Astrocyte of the hippocampus (primary cell): Measurements from ENCODE around the gene SRGAP3.

ENCODE experiments used
- DNase-seq: peaks from one replicate; pipeline ENCODE4 v3.0.0; 2011; ENCODE audit warnings: low read depth, low spot score

The SRGAP3 gene

DNA sequence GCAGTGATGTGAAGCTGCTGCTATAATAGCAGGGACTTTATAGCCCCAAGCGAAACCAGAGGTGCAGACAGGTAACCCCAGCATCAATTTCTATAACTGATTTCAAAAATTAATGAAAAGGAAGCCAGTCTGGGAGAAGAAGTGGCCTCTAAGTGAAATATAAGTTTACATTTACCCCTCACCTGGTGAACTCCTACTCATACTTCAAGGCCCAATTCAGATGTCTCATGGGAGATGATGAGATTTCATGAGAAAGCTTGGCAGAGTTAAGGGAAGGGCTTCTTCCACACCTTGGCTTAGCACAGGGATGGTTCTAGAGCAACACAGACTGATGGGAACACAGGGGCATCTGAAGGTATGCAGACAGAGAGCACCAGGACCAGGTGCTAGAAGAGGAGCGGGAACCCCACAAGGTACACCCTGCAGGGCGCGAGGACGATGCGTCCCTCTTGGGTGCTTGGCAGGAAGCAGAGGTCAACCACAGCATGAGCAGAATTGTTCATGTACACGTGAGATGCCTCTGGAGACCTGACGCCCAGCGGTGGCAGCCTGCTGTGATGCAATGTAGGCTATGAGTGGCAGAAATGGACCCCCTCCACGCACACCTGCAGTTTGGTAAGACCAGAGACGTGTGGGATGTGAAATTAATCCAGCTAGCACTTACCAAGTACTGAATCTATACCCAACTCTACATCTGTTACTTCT is 102.9 kb downstream of the SRGAP3 start:
- DNase-seq, result no peak

DNA sequence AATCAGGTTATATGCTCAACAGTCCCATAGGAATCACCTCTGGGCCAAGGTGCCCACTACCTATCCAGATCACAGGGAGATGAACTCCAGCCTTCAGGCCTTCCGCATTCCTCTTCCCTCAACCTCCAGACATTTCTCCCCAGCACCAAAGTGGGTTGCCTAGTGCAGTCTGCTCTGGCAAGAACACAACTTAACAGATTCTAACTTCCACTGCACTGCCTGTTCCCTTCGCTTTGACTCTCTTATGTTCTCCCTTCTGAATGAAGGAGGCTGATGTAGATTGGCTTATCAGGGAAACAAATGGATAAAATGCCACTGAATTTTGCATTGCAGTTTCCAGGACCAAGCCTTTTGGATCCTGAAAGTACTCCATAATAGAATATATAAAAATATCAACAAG is 106.3 kb downstream of the SRGAP3 start:
- DNase-seq, result no peak

DNA sequence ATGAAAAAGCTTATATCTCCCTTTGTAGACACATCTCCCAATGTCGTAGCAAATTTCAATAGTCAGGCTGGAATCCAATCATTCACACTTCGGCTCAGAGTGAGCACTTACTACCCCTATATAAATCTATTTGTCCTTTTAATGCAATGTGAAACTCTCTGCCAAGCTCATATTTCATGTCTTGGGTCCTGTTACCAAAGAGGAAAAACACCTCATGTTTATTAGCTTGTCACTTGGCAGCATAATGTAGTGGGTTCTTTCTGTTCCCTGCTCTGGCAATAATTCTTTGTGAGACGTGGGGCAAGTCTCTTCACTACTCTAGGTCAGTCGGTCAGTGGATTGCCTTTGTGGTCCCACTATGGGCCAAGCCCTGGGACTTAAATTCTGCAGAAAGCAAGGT is 107.1 kb downstream of the SRGAP3 start:
- peak; percentile 50 for DNase-seq

DNA sequence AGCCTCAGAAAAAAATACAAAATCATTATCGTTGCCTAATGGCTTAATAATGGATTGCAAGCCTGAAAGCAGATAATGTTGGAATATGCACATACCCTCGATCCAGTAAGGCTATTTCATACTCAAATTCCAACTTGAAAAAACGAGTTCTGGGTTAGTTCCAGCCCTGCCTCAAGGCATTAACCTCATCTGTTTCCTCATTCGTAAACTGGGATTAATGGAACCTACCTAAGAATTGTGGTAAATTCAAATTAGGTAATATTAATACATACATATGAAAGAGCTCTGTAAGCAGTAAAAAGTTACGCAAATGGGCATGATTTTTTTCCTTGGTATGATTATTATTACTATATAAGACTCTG is 107.5 kb downstream of the SRGAP3 start:
- DNase-seq, result peak; percentile 22

DNA sequence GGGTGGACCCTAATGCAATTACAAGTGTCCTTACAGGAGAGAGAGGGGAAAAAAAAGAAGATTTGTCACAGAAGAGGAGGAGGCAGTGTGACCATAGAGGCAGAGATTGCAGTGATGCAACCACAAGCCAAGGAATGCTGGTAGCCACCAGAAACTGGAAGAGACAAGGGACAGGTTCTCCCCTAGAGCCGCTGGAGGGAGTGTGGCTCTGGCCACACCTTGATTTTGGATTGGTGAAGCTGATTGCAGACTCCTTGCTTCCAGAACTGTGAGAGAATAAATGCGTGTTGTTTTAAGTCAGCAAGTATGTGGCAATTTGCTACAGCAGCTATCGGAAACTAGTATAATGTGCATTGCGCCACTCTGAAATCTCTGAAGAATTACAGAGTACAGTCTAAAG is 110.1 kb downstream of the SRGAP3 start:
- DNase-seq, result no peak

DNA sequence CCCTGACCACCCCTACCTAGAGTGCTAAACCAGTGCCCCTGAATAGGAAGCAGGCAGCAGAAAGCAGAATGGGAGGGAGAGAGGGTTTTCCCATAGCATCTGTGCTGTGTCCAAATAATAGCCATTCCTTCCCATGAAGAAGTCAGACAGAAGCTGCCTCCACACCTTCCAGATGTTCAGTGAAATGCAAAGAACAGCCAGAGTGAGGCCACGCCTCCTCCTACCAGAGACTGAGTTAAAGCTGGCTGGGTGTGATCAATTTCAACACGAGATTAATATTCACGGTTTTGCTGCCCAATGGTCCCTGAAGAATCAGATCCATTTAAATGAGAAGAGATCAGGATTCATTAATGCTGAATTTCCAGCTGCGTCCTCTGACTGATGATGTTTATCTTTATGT is 111.8 kb downstream of the SRGAP3 start:
- no peak for DNase-seq

DNA sequence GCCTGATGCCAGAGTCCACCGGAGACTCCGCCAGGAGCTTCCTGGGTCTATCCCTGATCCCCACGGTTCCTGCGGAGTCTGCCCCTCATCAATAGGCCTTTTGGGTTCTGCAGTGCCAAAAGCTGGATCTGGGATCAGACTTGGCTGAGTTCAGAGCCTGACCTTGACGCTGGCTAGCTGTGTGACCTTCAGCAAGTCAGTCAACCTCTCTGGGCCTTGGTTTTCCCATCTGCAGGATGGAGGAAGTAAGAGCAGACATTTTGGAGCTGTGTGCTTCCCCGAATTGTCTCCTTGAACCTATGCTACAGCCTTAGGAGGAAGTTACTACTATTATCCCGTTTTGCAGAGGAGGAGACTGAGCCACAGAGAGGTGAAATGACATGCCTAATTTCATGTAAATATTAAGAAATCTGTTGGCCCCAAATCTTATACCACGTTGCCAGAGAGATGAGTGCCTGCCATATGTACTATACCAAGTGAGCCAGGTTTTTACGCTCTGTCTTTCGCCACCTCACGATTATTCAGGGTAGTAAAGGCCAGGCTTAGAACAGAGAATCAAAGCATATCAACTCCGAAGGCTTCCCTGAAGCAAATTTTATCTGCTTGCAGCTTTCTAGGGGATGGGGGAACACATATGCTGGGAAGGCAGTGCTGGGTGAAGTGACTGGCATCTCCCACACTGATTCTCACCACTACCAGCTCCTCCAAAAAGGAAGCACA is 112.5 kb downstream of the SRGAP3 start:
- DNase-seq, result no peak

DNA sequence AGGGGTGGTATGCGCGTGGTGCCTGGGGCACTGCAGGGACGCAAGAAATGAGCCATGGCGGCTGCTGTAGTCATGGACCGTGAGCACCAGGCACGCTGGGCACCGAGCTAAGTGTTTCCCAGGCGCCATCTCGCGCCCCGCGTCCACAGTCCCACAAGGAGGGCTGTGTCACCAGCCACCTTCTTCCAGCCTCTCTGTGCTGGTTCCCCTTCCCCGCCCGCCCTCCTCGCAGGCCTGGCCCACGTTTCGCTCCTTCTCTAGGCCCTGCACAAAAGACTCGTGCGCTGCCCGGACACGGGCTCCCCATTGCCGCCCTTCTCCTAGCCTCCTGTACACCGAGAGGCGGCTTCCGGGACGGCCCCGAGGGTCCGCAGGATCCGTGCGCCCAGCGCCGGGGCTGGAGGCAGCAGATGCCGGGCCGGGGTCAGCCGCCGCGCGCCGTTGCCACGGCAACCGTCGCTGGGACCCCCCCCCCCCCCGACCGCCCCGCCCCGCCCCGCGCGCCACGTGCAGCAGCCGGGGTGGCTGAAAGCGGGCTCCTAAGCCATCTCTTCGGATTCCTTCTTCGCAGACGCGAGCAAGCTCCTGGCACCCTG is 113.4 kb downstream of the SRGAP3 start:
- peak; percentile 48 for DNase-seq

DNA sequence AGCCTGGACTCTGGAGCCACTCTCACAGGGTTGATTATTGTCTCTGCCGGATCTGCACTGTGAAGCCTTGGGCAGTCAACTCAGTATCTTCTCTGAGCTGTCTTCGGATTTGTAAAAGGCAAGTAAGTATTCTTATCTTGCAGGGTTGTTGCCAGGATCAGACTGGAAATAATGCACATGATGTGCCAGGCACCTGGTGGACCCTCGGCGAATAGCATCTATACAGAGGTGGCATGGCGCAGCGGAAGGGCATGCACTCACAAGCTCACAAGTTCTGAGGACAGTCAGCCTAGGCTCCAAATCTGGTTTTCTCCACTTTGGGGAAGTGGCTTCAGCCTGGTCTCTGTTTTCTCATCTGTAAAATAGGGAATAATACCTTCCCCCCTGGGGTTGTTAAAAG is 113.9 kb downstream of the SRGAP3 start:
- DNase-seq, result no peak

DNA sequence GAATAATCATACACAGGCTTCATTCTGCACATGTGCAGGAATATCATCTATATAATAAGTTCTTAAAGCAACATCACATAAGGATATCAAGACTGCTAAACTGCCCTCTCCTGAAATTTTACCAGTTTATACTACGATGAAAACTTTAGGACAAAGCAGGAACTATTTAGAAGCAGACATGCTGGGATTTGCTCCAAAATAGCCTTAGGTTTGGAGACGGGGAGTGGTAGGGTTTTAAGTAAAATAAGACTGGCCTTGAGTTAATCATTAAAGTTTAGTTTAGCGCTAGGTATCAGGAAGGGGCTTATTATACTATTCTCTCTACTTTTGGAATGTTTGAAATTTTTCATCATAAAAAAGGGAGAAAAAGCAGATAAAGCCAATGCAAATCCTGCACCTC is 115.8 kb downstream of the SRGAP3 start:
- no peak for DNase-seq

DNA sequence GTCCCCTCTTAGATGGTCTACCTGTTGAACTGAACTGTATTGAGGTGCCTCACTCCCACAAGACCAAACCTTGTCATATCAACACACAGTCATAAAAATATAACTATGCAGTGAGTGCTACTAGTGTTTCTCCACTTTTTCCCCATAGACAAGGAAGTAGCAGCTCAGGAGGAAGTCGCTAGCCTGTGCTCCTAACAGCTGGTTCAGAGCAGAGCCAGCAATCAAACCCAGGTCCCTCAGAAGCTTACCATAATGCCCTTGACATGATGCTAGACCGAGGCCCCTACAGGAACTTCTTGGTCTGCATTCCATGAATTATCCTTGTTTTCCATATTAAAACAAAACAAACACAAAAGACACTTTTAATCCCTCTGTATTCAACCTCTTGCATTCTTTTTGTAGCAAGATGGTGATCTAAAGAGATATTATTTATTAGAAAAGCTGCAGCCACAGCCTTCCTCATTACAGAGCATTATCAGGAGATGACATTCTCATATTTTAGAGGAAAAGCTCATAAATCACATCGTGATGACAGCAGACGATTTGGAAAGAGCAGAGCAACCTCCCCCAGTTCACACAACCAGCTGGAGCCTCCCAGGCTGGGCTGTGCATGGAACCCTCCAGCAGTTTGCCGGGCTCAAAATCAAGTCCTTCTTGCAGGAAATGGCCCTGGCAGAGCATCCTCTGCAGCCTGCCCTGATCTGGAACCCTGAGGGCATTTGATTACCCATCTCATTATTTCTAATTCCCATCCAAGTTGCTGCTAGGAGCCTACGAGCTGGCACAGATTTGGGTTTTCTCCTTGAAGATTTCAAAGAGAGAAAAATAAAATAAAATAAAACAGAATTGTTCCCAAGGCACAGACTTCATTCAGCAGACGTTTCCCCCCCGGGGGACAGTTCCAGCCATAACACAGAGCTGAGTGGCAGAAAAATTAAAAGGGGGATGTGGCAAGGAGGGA is 118.8 kb downstream of the SRGAP3 start:
- no peak for DNase-seq

DNA sequence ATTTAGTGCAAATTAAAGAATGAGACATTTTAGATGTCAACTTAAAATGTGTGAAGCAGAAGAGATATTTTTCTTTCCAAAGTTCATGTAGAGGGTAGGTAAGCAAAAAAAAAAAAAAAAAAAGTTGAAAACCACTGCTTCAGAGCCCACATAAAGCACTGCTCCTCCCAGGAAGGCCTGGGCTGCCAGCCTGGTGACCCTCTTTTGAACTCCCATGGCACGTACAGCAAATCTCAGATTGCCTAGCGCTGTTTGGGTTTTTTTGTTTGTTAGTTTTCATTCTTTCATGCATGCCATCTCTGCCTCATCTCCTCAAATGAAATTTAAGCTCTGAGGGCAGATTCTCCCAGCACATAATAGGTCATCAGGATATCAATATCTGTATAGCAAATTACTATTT is 120.1 kb downstream of the SRGAP3 start:
- peak; percentile 84 for DNase-seq

DNA sequence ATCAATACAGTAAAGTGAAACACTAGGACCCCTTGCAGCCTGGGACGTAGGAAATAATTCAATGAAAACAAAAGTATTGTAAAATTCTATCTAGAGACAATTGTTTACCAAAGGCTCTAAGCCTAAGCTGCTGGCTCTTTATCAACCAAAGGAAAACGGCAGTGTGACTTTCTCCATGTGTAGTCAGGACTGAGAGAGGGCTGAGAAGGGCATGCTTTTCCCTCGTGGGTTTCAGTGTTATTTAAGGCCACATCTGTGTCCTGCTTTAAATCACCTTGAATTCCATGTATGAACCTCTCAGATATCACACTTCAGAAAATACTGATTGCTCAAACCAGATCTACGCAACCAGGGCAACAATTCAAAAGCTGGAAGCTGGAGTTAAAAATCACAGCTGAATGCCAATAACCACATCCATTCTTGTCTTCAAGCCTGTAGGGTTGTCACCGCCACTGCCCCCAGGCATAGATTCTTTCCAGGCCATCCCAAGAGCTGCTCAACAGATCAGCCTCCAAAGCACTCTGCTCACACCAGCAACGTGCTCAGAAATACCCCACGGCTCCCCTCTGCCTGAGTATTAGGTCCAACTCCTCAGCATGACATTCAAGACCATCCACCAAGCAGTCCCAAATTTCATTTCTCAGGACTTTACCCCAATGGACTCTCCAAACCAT is 124.0 kb downstream of the SRGAP3 start:
- no peak for DNase-seq

DNA sequence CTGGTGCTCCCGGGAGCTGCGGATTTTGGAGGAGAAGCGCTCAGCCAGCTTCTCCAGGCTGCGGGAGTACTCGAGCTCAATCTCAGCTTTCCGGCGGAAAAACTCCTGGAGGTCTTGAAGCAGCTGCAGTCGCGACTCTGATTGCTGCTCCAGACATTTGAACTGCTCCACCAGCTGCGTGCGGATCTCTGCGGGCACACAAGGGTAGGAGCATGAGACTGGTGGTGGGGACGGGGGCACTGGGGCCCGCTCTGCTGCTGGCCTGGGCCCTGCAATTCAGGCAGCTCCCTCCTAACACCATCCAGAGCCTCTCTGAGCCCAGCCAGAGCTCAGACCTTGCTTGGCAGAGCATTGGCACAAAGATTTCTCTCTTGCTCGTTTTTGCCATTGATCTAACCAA is 124.7 kb downstream of the SRGAP3 start:
- no peak for DNase-seq

DNA sequence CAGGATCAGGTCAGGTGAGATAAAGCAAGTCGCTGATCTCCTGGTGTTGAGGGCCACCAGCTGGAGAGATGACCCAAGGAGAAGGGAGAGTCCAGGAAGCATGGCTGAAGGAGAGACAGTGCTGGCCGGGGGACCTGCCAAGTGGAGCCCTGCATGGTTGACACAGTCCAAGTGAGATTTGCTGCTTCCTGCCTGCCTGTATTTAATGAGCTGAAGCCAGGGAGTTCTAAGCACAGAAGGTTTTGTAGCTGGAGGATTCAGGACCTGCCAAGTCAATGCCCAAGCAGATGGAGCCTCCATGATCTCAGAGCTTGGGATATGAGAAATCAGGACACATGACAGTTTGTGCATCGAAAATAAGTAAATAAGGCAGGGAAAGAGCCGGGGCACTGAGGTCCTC is 125.6 kb downstream of the SRGAP3 start:
- no peak for DNase-seq

DNA sequence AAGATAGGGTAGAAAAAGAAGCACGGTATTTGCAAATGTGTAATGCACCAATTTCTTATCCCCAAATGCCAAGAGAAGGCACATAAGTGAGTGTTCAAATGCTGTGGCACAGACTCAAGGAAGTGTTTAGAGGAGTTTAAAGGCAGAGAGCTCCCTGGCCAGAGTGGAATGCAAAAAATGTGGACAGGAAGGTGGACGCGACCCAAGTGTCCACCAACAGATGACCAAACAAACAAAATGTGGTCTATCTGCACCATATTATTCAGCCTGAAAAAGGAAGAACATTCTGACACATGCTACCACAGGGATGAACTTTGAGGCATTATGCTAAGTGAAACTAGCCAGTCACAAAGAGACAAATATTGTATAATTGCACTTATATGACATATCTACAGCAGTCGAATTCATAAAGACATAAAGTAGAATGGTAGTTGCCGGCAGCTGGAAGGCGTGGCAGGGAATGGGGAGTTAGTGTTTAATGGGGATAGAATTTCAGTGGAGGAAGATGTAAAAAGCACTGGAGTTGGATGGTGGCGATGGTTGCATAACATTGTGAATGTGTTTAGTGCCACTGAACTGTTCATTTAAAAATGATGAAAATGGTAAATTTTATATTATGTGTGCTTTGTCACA is 126.6 kb downstream of the SRGAP3 start:
- DNase-seq, result peak; percentile 55

DNA sequence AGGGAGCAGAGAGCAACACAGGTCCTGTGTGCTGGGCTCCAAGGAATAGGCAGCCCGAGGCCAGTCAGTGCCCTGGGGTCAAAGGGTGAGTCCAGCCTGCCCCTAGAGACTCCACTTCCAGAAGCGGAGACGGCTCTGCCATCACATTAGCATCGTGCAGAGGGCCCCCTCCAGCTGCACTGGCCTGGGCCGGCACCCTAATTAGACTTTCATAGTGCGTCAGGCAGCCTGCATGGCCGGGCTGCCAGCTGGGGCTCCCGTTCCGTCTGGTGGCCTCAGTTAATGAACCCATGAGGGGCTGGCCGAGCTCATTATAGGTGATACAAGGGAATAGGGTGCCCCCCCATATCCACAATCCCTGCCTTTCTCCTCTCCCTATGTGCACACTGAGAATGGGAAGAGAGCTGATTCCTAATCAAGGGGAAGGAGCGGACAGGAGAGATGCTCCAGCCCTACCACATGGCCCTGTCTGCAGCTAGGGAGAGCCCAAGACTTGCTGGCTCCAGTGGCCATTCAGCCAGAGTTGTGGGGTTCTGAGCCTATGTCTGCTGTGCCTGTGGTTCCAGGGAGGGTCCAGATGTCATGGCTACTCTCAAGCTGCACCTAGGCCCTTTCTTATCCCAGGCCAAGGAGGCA is 128.0 kb downstream of the SRGAP3 start:
- no peak for DNase-seq

DNA sequence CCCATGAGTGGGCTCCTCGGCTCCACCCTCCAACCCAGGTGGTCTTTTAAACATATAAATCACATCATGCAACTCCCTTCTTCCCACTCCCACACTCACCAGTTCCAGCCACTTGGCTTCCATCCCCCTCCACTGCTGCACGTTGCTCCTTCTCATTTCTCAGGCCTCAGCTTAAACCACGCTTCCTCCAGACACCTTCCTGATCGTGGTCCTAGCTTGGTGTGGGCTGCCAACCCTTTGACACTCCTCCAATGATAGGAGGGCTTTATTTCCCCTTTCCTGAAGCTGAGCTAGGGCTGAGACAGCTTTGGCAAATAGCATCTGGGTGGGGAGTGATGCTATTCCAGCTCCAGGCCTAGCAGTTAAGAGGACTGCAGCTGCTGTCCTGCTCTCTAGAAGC is 130.1 kb downstream of the SRGAP3 start:
- no peak for DNase-seq

DNA sequence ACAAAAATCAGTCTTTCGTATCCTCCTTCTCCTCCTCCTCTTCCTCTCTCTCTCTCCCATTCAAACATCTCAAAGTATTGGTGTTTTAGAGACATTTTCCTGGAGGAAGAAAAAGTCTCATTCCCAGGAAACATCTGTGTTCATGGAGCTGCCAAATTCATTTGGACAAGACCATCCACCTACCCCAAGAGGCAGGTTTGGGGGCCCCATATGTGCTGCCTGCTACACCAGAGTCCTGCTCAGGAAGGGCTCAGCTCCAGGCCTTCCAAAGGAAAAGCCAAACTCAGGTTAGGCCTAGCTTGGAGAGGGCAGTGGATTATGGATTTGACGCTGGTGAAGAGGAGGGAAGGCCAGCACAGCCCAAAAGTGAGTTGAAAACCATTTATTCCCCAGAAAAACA is 131.2 kb downstream of the SRGAP3 start:
- no peak for DNase-seq

DNA sequence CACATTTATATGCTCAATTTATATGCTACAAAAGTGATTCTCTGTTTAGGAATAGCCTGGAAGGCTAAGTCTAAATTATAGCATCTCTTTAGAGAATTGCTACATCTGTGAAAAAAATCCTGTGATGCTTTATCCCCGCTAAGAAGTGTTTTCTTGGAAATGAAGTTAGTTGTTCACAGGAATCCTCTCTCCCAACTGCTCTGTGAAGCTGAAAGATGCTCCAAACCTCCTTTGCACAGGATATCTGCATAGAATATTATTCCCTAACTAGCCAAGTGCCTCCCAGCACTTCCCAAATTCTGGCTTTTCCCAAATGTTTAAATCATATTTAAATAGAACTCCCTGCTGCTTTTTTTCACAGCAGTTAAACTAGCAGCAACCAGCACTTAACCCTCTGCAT is 132.2 kb downstream of the SRGAP3 start:
- DNase-seq, result no peak

DNA sequence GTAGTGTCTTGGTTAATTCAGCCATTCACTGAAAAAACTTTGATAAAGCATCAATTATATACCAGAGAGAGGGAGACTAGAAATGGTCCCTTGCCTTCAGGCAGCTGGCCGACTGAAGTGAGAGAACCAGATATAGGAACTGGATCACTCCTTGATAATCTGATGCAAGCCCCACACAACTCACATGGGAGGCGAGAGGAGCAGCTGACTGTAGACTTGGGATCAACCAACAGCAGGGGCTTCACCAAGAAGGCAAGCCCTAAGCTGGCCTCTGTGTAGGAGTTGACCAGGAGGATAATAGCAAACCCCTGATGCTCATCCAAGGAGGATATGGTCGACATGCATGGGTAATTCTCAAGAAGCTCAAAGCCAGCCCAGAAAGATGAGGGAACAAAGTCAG is 133.1 kb downstream of the SRGAP3 start:
- no peak for DNase-seq
